ENCODE data around the gene INPP5A. TPM values are rescaled to one million over a fixed set of nuclear protein-coding genes. Genes with fewer than 3 reads are reported as not detected.

The INPP5A gene
- total and polyA plus RNA-seq, 10 of the 15 experiments (the other 5 are each of a cell fraction or from before 2014, with no cell fraction given) = 0.52 to 15.0 (median 6.3) TPM

DNA sequence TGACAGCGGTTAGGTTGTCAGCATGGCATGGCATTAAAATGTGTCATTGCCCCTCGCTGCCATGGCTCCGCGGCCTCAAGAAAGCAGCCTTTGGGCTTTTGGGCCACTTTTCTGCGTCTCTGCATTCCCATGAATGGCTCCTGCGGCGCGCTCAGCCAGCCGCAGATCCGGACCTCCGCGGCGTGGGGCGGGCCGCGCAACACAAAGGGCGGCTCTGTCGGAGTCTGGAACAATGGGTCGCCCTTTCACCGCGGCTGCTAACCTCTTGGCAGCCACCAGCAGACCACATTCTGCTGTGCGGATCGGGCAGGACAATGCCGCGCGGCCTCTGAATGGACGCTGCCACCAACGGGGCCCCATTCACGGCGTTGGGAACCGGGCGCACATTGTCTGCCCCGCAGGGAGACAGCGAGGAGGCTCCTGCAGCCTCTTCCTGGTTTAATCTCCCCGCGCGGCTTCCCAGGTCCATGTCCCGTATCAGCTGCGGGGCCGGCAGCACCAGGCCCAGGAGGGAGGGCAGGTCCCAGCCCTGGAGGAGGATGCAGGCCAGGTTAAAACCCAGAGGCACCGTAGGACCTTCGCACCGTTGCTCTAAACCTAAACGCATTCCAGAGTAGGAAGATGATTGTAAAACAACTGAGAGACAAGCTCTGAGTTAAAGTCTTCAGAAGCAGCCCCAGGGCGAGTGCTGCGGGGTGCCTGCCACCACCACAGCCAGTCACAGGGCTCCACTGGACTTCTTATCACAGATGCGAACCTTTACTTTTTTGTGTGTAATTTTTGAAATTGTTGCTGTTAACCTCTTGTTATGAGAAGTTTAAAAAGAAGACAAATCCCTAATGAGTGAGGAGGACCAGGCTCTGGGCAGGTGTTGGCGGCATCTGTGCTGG is 176.8 kb downstream of the INPP5A start (continued):
- TF ChIP-seq, protein P1, sequence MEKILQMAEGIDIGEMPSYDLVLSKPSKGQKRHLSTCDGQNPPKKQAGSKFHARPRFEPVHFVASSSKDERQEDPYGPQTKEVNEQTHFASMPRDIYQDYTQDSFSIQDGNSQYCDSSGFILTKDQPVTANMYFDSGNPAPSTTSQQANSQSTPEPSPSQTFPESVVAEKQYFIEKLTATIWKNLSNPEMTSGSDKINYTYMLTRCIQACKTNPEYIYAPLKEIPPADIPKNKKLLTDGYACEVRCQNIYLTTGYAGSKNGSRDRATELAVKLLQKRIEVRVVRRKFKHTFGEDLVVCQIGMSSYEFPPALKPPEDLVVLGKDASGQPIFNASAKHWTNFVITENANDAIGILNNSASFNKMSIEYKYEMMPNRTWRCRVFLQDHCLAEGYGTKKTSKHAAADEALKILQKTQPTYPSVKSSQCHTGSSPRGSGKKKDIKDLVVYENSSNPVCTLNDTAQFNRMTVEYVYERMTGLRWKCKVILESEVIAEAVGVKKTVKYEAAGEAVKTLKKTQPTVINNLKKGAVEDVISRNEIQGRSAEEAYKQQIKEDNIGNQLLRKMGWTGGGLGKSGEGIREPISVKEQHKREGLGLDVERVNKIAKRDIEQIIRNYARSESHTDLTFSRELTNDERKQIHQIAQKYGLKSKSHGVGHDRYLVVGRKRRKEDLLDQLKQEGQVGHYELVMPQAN (conservative IDR thresholded peaks at IDR 0.05) = no peak

DNA sequence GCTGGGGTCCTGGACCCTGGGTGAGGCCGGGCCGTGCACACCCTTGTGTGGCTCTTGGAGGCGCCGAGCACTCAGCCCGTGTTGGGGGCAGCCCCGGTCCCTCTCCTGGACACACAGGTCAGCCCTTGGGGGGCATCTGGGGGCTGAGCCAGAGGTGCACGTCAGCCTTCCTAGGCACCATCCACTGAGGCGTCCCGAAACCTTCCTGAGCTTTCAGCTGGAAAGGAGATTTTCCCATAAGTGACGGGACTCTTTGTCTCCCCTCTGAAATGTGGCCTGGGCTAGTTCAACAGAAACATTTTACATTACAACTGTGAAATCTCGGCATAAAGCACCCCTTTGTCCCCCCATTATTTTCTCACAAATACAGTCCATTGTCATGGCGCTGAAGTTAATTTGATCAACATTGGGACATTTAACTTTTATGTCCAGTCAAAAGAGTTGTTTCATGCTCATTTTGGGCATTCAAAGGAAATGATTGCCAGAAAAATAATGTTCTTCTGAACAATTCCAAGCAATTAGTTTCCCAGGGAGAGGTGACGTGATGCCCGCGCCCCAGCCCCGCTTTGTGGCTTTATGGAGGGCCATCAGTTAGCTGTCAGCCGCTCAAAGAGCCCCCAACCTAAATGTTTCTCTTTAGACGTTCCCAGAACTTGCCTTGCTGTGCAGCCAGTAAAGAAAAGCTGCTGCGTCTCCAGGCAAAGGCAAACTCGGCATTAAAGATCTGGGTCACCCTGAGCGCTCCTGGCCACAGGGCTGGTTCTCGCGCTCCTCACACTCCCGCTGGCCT is 177.6 kb downstream of the INPP5A start:
- Histone ChIP-seq H2AFZ (ENCODE audit: control insufficient read depth, low read depth, low read length) (no peak overlapping the region), H3K4me1 (ENCODE audit: control insufficient read depth, insufficient read depth, low read length) (no peaks in the 10 kb centered on the region), H4K20me1 (ENCODE audit: control insufficient read depth, insufficient read depth) (no peaks in the 10 kb centered on the region), H3K9me3 (replicated peaks; ENCODE audit: control insufficient read depth, insufficient read depth, low read length) (no peaks in the 10 kb centered on the region; the same call in 2 of the 3 replicates), H3K27ac (ENCODE audit: control insufficient read depth, insufficient read depth) (no peak overlapping the region), H3K9ac (ENCODE audit: control insufficient read depth, insufficient read depth, low read length) (no peak overlapping the region), H3K4me2 (ENCODE audit: control insufficient read depth, insufficient read depth) (no peak overlapping the region), H3K4me3 (no peak overlapping the region), H3K79me2 (ENCODE audit: control insufficient read depth, insufficient read depth, low read length) (no peaks in the 10 kb centered on the region), H3K36me3 (ENCODE audit: control insufficient read depth in 2 of 2, insufficient read depth in 2 of 2, low read length in 1 of 2) (peaks cover 0 to 3% of the 10 kb centered on the region in 2 experiments; a peak in 2 of 4 replicates), H3K27me3 (replicated peaks in 1 of 2; ENCODE audit: control insufficient read depth in 2 of 2, insufficient read depth in 2 of 2, low read length in 1 of 2) (no peaks in the 10 kb centered on the region)
- TF ChIP-seq ZSCAN29 (IDR thresholded peaks at IDR 0.05) (no peak), NBN (IDR thresholded peaks at IDR 0.05) (no peak), HDAC2 (IDR thresholded peaks at IDR 0.05) (no peak), REST (IDR thresholded peaks at IDR 0.05; ENCODE audit: low read depth, low read length) (no peak)
- ChIA-PET RAD21 (ENCODE audit: unreplicated experiment) (no interaction called here), POLR2A (no interaction called here), SMC1A (ENCODE audit: uncharacterized antibody, unreplicated experiment) (no interaction called here), CTCF (no interaction called here)
- no peak for ATAC-seq
- intact Hi-C loops (cut with micrococcal nuclease; ENCODE audit: unreplicated experiment) (loop anchor here (5.0 kb wide), 1 partner anchor 792 kb away; no protein-coding TSS in a partner anchor), in situ Hi-C loops (cut with MboI) (no loop called here)
- no TSS peak for BruUV-seq (replicated peaks)
- DNase-seq (ENCODE audit: low read depth, low spot score) = no peak
- no peak for FAIRE-seq
- 94% methylated on average over 24 of the region's 24 CpGs for WGBS (ENCODE audit: insufficient coverage, insufficient replicate concordance, low lambda C conversion rate, missing lambda C conversion rate)

All from GM12878 (cell line).